ENCODE data around the gene SULT1A2. TPM values are rescaled to one million over a fixed set of nuclear protein-coding genes. Genes with fewer than 3 reads are reported as not detected.
"Not testable (repeated sequence)": the region's sequence is repeated elsewhere in the genome, so short reads cannot be mapped to it uniquely, and the experiment has no call there.

SULT1A2 gene
- total RNA-seq, 2 donors from 2014 or later, result 1.3 to 2.3 TPM

GRCh38 chr16:28606291-28607115 lies 9.7 kb upstream of the SULT1A2 start:
- peaks cover 0 to 2% of the 10 kb centered on the region in 2 donors for H3K36me3 ChIP-seq (replicated peaks in 1 of 2; ENCODE audit: insufficient read depth in 1 of 2, low read depth in 2 of 2)
- no peak overlapping the region for H3K27ac ChIP-seq
- peaks cover 30% of the 10 kb centered on the region for H3K4me1 ChIP-seq
- 85 to 96% methylated on average over 8 to 16 of the region's 16 CpGs for WGBS, 2 donors
- intact Hi-C loops (cut with DNase I), result no loop called here
- DNase-seq, result no peak
- ATAC-seq, result no peak
- no peaks in the 10 kb centered on the region for H3K9me3 ChIP-seq
- H3K27me3 ChIP-seq, result no peaks in the 10 kb centered on the region
- H3K4me3 ChIP-seq, result no peak overlapping the region
- TF ChIP-seq CTCF (IDR thresholded peaks at IDR 0.05), result no peak
- TF ChIP-seq POLR2A (IDR thresholded peaks at IDR 0.05), result no peak

- Histone ChIP-seq H3K36me3 (replicated peaks in 1 of 2; ENCODE audit: insufficient read depth in 1 of 2, low read depth in 2 of 2) (peaks cover 0 to 2% of the 10 kb centered on the region in 2 donors), H3K4me3 (no peak overlapping the region), H3K27me3 (no peaks in the 10 kb centered on the region), H3K27ac (no peak overlapping the region), H3K4me1 (peaks cover 10% of the 10 kb centered on the region), H3K9me3 (no peaks in the 10 kb centered on the region)
- intact Hi-C loops (cut with DNase I), result no loop called here
- ATAC-seq (no peak), DNase-seq (no peak)
- TF ChIP-seq CTCF (IDR thresholded peaks at IDR 0.05) (no peak), POLR2A (IDR thresholded peaks at IDR 0.05) (no peak)
- 71 to 77% methylated on average over 7 to 8 of the region's 8 CpGs for whole genome bisulfite sequencing, 2 donors
Measured at GRCh38 chr16:28604186-28604565, 7.3 kb upstream of the SULT1A2 start.

DNA sequence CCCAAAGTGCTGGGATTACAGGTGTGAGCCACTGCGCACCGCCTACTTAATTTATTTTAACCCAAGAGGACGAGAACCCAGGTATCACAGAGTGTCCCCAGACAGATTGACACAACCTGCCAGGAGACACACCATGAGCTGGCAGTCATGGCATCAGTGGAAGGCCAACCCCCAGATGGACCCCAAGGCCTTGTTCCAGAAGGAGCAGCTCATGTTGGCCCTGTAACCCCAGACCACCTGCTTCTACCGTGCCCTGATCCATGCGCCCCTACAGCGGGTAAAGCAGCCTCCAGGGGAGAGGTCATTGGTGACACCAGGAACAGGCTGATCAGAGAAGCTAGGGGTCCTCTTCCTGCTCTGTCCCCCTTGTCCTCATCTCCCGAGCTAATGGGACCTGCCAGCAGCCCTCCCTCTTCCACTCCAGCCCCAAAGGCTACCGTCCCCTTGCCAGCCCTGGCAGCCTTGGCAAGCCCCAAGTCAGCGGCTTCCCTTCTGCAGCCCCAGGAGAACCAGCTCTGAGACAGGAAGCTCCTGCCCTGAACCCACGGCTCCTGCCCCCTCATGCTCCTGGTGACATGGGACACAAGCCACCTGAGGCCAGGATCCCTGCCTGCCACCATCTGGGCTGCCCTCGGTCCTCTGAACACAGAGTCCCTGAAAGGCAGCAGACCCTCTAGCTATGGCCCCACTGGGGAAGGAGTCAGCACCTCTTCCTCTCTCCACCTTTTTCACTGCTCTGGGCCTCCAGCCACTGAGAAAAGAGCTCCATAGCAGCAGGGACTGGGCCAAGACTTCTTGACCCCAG lies 6.7 kb upstream of the SULT1A2 start:
- Histone ChIP-seq H3K27ac (no peak overlapping the region), H3K4me1 (peaks cover 6% of the 10 kb centered on the region), H3K36me3 (replicated peaks in 1 of 2; ENCODE audit: insufficient read depth in 1 of 2, low read depth in 2 of 2) (peaks cover 0 to 2% of the 10 kb centered on the region in 2 donors), H3K4me3 (no peak overlapping the region), H3K9me3 (no peaks in the 10 kb centered on the region), H3K27me3 (no peaks in the 10 kb centered on the region)
- DNase-seq (no peak), ATAC-seq (no peak)
- 77 to 90% methylated on average over 8 to 11 of the region's 11 CpGs for WGBS, 2 donors
- intact Hi-C loops (cut with DNase I), result no loop called here
- TF ChIP-seq POLR2A (IDR thresholded peaks at IDR 0.05) (no peak), CTCF (IDR thresholded peaks at IDR 0.05) (no peak)

GRCh38 chr16:28602529-28602928 lies 5.7 kb upstream of the SULT1A2 start:
- Histone ChIP-seq H3K9me3 (no peaks in the 10 kb centered on the region), H3K27me3 (no peaks in the 10 kb centered on the region), H3K4me3 (no peak overlapping the region), H3K36me3 (replicated peaks in 1 of 2; ENCODE audit: insufficient read depth in 1 of 2, low read depth in 2 of 2) (peaks cover 0 to 2% of the 10 kb centered on the region in 2 donors), H3K4me1 (peaks cover 4% of the 10 kb centered on the region), H3K27ac (no peak overlapping the region)
- TF ChIP-seq CTCF (IDR thresholded peaks at IDR 0.05) (no peak), POLR2A (IDR thresholded peaks at IDR 0.05) (no peak)
- no peak for ATAC-seq
- DNase-seq, result no peak
- WGBS, 2 donors, result 60 to 91% methylated on average over 1 to 6 of the region's 6 CpGs
- intact Hi-C loops (cut with DNase I), result no loop called here

- DNase-seq; intact Hi-C loops (cut with DNase I); H3K36me3 ChIP-seq (replicated peaks in 1 of 2; ENCODE audit: insufficient read depth in 1 of 2, low read depth in 2 of 2); H3K4me1 ChIP-seq; H3K9me3 ChIP-seq; H3K4me3 ChIP-seq; H3K27me3 ChIP-seq; H3K27ac ChIP-seq; ATAC-seq: not testable (repeated sequence)
- no CpG with 5 or more reads among the region's 10 CpGs for WGBS, 2 donors
Measured at GRCh38 chr16:28602062-28602461, 5.2 kb upstream of the SULT1A2 start.

DNA sequence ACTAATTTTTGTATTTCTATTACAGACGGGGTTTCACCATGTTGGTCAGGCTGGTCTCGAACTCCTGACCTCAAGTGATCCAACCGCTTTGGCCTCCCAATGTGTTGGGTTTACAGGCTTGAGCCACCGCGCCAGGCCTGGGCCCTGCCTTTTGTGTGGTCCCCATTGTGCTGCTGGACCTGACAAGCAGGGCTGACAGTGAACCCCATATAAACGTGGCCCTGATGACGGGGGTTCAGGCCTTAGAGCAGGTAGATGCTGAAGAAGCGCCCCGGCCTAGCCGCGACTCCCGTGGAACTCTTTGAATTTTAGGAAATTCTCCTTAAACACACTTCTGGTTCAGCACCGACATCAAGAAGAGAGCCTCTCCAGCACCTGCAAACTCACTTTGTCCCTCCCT lies 4.7 kb upstream of the SULT1A2 start:
- H3K4me3 ChIP-seq; H3K36me3 ChIP-seq (replicated peaks in 1 of 2; ENCODE audit: insufficient read depth in 1 of 2, low read depth in 2 of 2); H3K27ac ChIP-seq; intact Hi-C loops (cut with DNase I); ATAC-seq; H3K9me3 ChIP-seq; DNase-seq; H3K27me3 ChIP-seq: not testable (repeated sequence)
- 90% methylated on average over 12 of the region's 13 CpGs; no CpG with 5 or more reads in 1 of the 2 donors for WGBS, 2 donors
- peaks cover 14% of the 10 kb centered on the region for H3K4me1 ChIP-seq

DNA sequence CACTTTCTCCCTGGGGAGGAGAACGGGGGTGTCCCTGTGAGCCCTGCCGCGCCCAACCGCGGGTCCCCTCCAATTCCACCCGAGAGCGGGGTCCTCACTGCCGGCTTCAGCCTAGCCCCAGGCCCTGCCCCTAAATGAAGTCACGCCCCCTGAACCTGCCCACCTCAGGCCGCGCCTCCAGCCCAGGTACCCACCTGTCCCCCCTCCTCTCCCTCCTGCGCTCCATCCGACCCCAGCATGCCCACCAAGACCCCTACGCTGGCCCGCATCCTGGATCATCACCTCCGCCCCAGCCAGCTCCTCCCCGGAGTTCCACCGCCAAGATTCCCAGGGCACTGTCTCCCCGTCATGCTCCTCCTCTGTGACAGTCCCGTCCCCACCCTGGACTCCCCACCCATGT lies 4.1 kb upstream of the SULT1A2 start:
- WGBS, 2 donors, result 58 to 68% methylated on average over 7 to 8 of the region's 20 CpGs
- H3K27ac ChIP-seq; H3K9me3 ChIP-seq; H3K4me3 ChIP-seq; H3K27me3 ChIP-seq; ATAC-seq; DNase-seq; intact Hi-C loops (cut with DNase I); H3K36me3 ChIP-seq (replicated peaks in 1 of 2; ENCODE audit: insufficient read depth in 1 of 2, low read depth in 2 of 2): not testable (repeated sequence)
- peaks cover 20% of the 10 kb centered on the region for H3K4me1 ChIP-seq

Data from body of pancreas (tissue), 4 donors.